ENCODE measurements around the gene G6PC1. TPM values are rescaled to one million over a fixed set of nuclear protein-coding genes. Genes with fewer than 3 reads are reported as not detected.
"Not testable (repeated sequence)": the region's sequence is repeated elsewhere in the genome, so short reads cannot be mapped to it uniquely, and the experiment has no call there.

The G6PC1 gene
- total RNA-seq, 2 donors from 2014 or later = not detected

- peak; percentile 19 for DNase-seq (ENCODE audit: low spot score)
- Histone ChIP-seq H3K4me1 (replicated peaks) (peaks cover 3% of the 10 kb centered on the region), H3K9me3 (no peaks in the 10 kb centered on the region), H3K27me3 (replicated peaks; ENCODE audit: insufficient read depth) (no peaks in the 10 kb centered on the region), H3K36me3 (no peaks in the 10 kb centered on the region), H3K27ac (peak overlapping the region; percentile 54 to 67), H3K4me3 (no peak overlapping the region)
- TF ChIP-seq CTCF (IDR thresholded peaks at IDR 0.05) = no peak
- no peak for TF ChIP-seq POLR2A (IDR thresholded peaks at IDR 0.05)
- TF ChIP-seq POLR2AphosphoS5 (IDR thresholded peaks at IDR 0.05) = peak; percentile 56
- intact Hi-C loops (cut with DNase I) = no loop called here
- WGBS = 16% methylated on average over 3 of the region's 3 CpGs
These were observed 18.4 kb downstream of the G6PC1 start for GRCh38 chr17:42918902-42919521.

- DNase-seq (ENCODE audit: low spot score); H3K27me3 ChIP-seq (replicated peaks; ENCODE audit: insufficient read depth); H3K36me3 ChIP-seq; H3K4me3 ChIP-seq; H3K4me1 ChIP-seq (replicated peaks); intact Hi-C loops (cut with DNase I); H3K9me3 ChIP-seq: not testable (repeated sequence)
- WGBS = 78% methylated on average over 10 of the region's 10 CpGs
- H3K27ac ChIP-seq = peak overlapping the region; percentile 54 to 67
These were observed 19.0 kb downstream of the G6PC1 start for GRCh38 chr17:42919522-42920077.

GRCh38 chr17:42920106-42920900 lies 19.7 kb downstream of the G6PC1 start:
- H3K27me3 ChIP-seq (replicated peaks; ENCODE audit: insufficient read depth) = no peaks in the 10 kb centered on the region
- no peak overlapping the region for H3K4me3 ChIP-seq
- intact Hi-C loops (cut with DNase I) = no loop called here
- WGBS = 77% methylated on average over 10 of the region's 10 CpGs
- H3K36me3 ChIP-seq = no peaks in the 10 kb centered on the region
- no peak for DNase-seq (ENCODE audit: low spot score)
- no peak for TF ChIP-seq CTCF (IDR thresholded peaks at IDR 0.05)
- TF ChIP-seq POLR2AphosphoS5 (IDR thresholded peaks at IDR 0.05) = no peak
- no peak for TF ChIP-seq POLR2A (IDR thresholded peaks at IDR 0.05)
- no peak overlapping the region for H3K27ac ChIP-seq
- peaks cover 3% of the 10 kb centered on the region for H3K4me1 ChIP-seq (replicated peaks)
- no peaks in the 10 kb centered on the region for H3K9me3 ChIP-seq

GRCh38 chr17:42920922-42921321 lies 20.3 kb downstream of the G6PC1 start:
- WGBS = 19% methylated on average over 3 of the region's 3 CpGs
- Histone ChIP-seq H3K4me1 (replicated peaks) (peaks cover 3% of the 10 kb centered on the region), H3K36me3 (no peaks in the 10 kb centered on the region), H3K9me3 (no peaks in the 10 kb centered on the region), H3K4me3 (no peak overlapping the region), H3K27me3 (replicated peaks; ENCODE audit: insufficient read depth) (no peaks in the 10 kb centered on the region), H3K27ac (no peak overlapping the region)
- intact Hi-C loops (cut with DNase I) = no loop called here
- DNase-seq (ENCODE audit: low spot score) = no peak
- TF ChIP-seq CTCF (IDR thresholded peaks at IDR 0.05) = no peak
- no peak for TF ChIP-seq POLR2A (IDR thresholded peaks at IDR 0.05)
- no peak for TF ChIP-seq POLR2AphosphoS5 (IDR thresholded peaks at IDR 0.05)

GRCh38 chr17:42922294-42922693 lies 21.7 kb downstream of the G6PC1 start:
- H3K9me3 ChIP-seq = no peaks in the 10 kb centered on the region
- 64% methylated on average over 7 of the region's 7 CpGs for WGBS
- no peaks in the 10 kb centered on the region for H3K36me3 ChIP-seq
- H3K27me3 ChIP-seq (replicated peaks; ENCODE audit: insufficient read depth) = no peaks in the 10 kb centered on the region
- H3K27ac ChIP-seq = no peak overlapping the region
- peaks cover 3% of the 10 kb centered on the region for H3K4me1 ChIP-seq (replicated peaks)
- no peak for DNase-seq (ENCODE audit: low spot score)
- intact Hi-C loops (cut with DNase I) = no loop called here
- no peak for TF ChIP-seq POLR2A (IDR thresholded peaks at IDR 0.05)
- no peak for TF ChIP-seq CTCF (IDR thresholded peaks at IDR 0.05)
- no peak for TF ChIP-seq POLR2AphosphoS5 (IDR thresholded peaks at IDR 0.05)
- no peak overlapping the region for H3K4me3 ChIP-seq

GRCh38 chr17:42923472-42923871 lies 22.9 kb downstream of the G6PC1 start:
- H3K4me3 ChIP-seq; H3K36me3 ChIP-seq; intact Hi-C loops (cut with DNase I); H3K9me3 ChIP-seq; H3K4me1 ChIP-seq (replicated peaks); H3K27me3 ChIP-seq (replicated peaks; ENCODE audit: insufficient read depth); DNase-seq (ENCODE audit: low spot score); H3K27ac ChIP-seq: not testable (repeated sequence)
- 92% methylated on average over 7 of the region's 7 CpGs for WGBS
